IPS-18a (cell line): ENCODE results near the gene MAP4K5.
A peak's percentile ranks its signal among the peaks of the same experiment; 100 is the strongest.
"Not testable (repeated sequence)": the region's sequence is repeated elsewhere in the genome, so short reads cannot be mapped to it uniquely, and the experiment has no call there.

Experiments used
- H3K27ac ChIP-seq: one replicate; pipeline ENCODE4 v1.5.1; 2013; ENCODE audit warnings: low read length
- H3K27me3 ChIP-seq: one replicate; pipeline ENCODE4 v1.6.1; 2013; ENCODE audit warnings: mild to moderate bottlenecking, low read length; ENCODE audit not compliant: control insufficient read depth, insufficient read depth
- H3K36me3 ChIP-seq: one replicate; pipeline ENCODE4 v1.6.1; 2013; ENCODE audit warnings: low read depth, low read length; ENCODE audit not compliant: control insufficient read depth
- H3K4me1 ChIP-seq: one replicate; pipeline ENCODE4 v1.6.1; 2013; ENCODE audit warnings: low read depth, low read length; ENCODE audit not compliant: control insufficient read depth
- H3K4me3 ChIP-seq: one replicate; pipeline ENCODE4 v1.5.1; 2013; ENCODE audit warnings: low read length
- H3K9ac ChIP-seq: one replicate; pipeline ENCODE4 v1.6.1; 2013; ENCODE audit warnings: mild to moderate bottlenecking, low read length, moderate library complexity
- H3K9me3 ChIP-seq: one replicate; pipeline ENCODE4 v1.6.1; 2013; ENCODE audit warnings: low read depth, low read length; ENCODE audit not compliant: control insufficient read depth

The MAP4K5 gene

DNA sequence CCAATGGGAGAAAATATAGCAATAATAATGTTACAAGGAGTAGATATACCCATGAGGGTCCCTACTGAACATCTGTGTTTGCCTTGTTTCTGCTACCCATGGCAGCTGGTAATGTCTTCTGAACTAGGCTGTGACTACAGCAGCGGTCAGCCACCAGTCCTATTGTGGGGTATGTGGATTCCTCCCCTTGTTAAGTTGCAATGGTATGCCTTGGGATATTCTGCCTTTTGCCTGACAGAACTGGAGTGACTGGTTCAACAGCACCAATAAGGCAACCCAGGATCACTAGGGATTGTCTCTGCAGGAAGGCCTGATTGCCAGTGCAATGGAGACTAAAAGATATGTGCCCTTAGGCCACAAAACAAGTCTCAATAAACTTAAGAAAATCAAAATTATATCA, 17.9 kb upstream of the MAP4K5 start:
- no peaks in the 10 kb centered on the region for H3K4me1 ChIP-seq
- no peak overlapping the region for H3K27ac ChIP-seq
- no peaks in the 10 kb centered on the region for H3K27me3 ChIP-seq
- H3K9ac ChIP-seq, result no peak overlapping the region
- H3K4me3 ChIP-seq, result no peak overlapping the region
- H3K9me3 ChIP-seq, result no peaks in the 10 kb centered on the region
- no peaks in the 10 kb centered on the region for H3K36me3 ChIP-seq

DNA sequence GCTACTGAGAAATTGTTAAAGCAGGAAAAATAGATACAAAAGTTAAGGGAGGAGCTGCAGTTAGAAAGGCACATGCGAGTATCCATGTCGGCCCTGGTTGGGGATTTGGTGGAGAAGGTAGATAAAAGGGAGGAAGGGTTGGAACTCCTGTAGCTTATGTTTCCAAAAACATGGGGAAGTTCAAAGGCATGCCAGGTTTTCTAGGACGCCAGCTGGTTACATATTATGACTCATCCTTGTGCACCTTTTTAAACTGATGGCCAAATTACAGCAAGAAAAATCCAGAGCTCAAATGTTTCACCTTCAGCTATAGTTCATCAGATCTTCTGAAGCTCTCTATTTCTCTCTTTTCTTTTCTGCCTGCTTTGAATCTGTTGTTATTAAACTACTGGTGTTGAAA, 13.2 kb upstream of the MAP4K5 start:
- no peak overlapping the region for H3K9ac ChIP-seq
- H3K27ac ChIP-seq, result no peak overlapping the region
- no peak overlapping the region for H3K4me3 ChIP-seq
- no peaks in the 10 kb centered on the region for H3K4me1 ChIP-seq
- no peaks in the 10 kb centered on the region for H3K27me3 ChIP-seq
- H3K36me3 ChIP-seq, result no peaks in the 10 kb centered on the region
- H3K9me3 ChIP-seq, result no peaks in the 10 kb centered on the region

DNA sequence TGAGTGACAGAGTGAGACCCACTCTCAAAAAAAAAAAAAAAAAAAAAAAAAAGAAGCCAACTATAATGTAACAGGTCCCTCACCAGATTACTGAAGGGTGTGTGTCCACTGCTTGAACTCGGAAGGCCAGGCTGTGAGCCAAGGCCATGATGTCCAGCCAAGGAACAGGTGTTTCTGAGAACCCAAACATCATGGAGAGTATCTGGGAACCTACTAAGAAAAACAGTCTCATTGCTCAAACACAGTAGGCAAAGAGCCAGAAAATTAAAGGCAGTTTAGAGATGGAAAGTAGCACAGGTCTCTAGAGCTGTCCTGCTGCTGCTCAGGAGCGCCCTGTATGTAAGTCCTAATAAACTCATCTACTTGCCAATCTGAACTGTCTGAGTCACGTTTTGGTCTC, 12.5 kb upstream of the MAP4K5 start:
- Histone ChIP-seq H3K36me3 (no peaks in the 10 kb centered on the region), H3K27ac (no peak overlapping the region), H3K9ac (no peak overlapping the region), H3K9me3 (no peaks in the 10 kb centered on the region), H3K4me3 (no peak overlapping the region), H3K4me1 (no peaks in the 10 kb centered on the region), H3K27me3 (no peaks in the 10 kb centered on the region)

DNA sequence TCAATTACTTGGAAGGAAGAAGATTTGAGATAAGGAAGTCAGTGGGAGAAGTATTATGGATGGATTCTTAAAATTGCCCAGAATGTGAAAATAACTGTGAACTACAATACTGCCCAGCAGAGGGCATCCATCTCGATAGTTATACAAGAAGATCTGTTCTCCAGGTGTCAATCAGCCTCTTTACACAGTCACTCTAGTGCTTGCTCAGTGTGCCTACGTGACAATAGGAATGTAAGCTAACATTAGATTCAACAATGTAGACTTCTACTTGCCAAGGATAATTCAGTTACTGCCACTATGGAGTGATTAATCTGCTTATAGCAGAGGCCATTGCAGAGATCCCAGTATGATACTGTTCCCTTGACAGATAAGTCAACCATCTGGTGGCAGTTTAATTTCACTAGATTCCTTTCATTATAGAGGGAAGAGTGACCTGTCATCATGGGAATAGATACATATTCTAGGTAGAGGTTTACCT, 10.6 kb upstream of the MAP4K5 start:
- H3K36me3 ChIP-seq, result no peaks in the 10 kb centered on the region
- H3K27ac ChIP-seq, result no peak overlapping the region
- no peak overlapping the region for H3K4me3 ChIP-seq
- H3K4me1 ChIP-seq, result no peaks in the 10 kb centered on the region
- no peaks in the 10 kb centered on the region for H3K27me3 ChIP-seq
- no peaks in the 10 kb centered on the region for H3K9me3 ChIP-seq
- H3K9ac ChIP-seq, result no peak overlapping the region

DNA sequence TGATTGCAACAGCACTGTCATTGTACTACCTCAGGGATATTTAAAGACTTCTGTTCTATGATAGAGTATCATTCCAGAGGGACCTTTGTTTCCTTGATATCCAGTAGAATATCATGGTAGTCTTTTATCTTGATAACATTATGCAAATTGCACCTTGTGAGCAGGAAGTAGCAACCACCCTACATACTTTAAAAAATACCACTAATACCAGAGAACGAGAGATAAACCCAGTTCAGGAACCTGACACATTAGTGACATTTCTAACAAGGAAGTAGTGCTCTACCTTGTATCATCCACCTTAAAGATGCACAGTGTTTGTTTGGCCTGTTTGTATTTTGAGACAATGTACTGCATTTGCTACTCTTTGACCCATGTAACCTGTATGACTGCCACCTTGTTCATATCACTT, 8.8 kb upstream of the MAP4K5 start:
- H3K27ac ChIP-seq, result no peak overlapping the region
- no peaks in the 10 kb centered on the region for H3K27me3 ChIP-seq
- H3K9ac ChIP-seq, result no peak overlapping the region

DNA sequence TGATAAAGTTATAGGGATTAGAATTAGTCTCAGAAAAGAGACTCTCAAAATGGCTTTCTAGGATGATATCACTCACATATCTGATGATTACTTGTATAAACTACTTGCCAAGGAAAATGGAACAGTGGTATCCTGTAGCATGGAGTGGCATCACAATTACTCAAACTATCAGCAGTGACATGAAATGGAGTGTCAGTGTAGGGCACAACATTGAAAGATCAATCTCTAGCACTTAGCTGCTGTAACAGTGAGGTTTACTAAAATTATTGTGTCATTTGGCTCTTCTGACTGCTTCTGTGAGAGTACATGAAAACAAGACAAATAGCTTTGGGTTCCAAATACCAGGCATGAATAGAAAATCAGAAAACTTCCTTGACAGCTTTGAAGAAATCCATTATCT, 6.7 kb upstream of the MAP4K5 start:
- H3K9ac ChIP-seq, result no peak overlapping the region
- no peak overlapping the region for H3K4me3 ChIP-seq
- H3K36me3 ChIP-seq, result no peaks in the 10 kb centered on the region
- H3K9me3 ChIP-seq, result no peaks in the 10 kb centered on the region
- H3K27me3 ChIP-seq, result no peaks in the 10 kb centered on the region
- H3K27ac ChIP-seq, result no peak overlapping the region
- H3K4me1 ChIP-seq, result no peaks in the 10 kb centered on the region

More for the DNA sequence above, 8.8 kb upstream of the MAP4K5 start:
- Histone ChIP-seq H3K4me1 (no peaks in the 10 kb centered on the region), H3K4me3 (no peak overlapping the region), H3K9me3 (no peaks in the 10 kb centered on the region), H3K36me3 (no peaks in the 10 kb centered on the region)

DNA sequence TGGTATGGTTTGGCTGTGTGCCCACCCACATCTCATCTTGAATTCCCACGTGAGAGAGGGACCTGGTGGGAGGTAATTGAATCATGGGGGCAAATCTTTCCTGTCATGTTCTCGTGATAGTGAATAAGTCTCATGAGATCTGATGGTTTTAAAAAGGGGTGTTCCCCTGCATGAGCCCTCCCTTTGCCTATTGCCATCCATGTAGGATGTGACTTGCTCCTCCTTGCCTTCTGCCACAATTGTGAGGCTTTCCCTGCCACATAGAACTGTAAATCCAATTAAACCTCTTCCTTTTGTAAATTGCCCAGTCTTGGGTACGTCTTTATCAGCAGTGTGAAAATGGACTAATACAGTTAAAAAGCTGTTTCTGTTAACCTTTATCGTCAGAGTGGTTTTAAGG, 5.7 kb upstream of the MAP4K5 start:
- not testable (repeated sequence) for H3K4me3 ChIP-seq, H3K27ac ChIP-seq, H3K9ac ChIP-seq, H3K36me3 ChIP-seq, H3K9me3 ChIP-seq, H3K4me1 ChIP-seq
- H3K27me3 ChIP-seq, result peaks cover 10% of the 10 kb centered on the region

DNA sequence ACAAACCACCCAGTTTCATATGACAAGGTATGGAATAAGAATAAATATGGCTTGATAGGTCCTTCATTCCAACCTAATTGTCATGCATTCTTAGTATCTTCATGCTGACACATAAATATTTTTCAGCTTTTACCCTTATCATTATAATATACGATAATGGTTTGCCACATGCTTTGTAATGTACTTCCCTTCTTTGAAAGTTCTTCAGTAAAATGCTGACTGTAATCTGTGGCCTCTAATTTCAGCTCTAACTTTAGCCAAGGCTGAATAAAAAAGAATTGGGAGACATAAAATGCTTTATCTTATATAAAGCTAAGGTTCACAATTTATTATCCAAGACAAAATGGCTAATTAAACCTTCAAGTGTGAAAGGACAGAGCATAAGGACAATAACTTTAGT, 2.6 kb upstream of the MAP4K5 start:
- no peak overlapping the region for H3K4me3 ChIP-seq
- H3K9ac ChIP-seq, result no peak overlapping the region
- no peaks in the 10 kb centered on the region for H3K9me3 ChIP-seq
- H3K4me1 ChIP-seq, result peaks cover 13% of the 10 kb centered on the region
- no peaks in the 10 kb centered on the region for H3K36me3 ChIP-seq
- H3K27ac ChIP-seq, result no peak overlapping the region
- peaks cover 13% of the 10 kb centered on the region for H3K27me3 ChIP-seq

DNA sequence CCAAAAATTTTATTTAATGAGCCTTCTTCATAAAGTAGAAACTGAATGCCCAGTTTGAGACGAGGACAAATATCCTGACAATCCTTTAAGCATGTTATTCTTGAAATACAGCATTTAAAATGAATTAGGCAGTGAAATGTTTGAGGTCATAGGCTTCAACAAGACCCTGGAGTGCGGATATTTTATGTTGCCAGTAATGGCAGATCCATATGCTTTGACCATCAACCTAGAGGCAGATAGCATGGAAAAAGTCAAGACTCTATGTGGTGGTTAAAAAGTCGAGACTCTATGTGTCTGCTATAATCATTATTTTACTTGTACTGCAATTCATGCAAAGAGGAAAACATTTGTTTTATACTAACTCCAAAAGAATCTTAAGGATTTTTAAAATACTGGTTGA, 2.0 kb upstream of the MAP4K5 start:
- Histone ChIP-seq H3K27ac (no peak overlapping the region), H3K9ac (no peak overlapping the region), H3K36me3 (no peaks in the 10 kb centered on the region), H3K9me3 (no peaks in the 10 kb centered on the region), H3K4me3 (no peak overlapping the region), H3K4me1 (peaks cover 16% of the 10 kb centered on the region), H3K27me3 (peaks cover 13% of the 10 kb centered on the region)

DNA sequence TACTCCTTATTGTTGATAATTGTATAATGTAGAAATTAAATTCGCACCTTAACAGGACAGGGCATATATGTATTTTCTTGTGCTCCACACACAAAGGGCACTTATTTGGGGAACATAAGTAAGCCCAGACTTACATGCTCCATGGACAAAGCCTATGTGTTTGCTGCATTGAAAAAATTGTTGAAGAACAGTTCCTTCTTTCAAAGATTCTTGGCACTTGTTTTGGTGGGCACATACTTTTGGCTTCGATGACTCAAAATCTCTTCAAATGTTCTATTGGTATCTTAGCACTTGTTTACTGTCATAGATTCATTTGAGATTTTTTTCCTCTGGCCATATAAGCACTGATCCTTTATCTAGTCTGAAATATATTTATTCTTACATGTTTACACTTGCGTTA, 1.4 kb upstream of the MAP4K5 start:
- Histone ChIP-seq H3K36me3 (no peaks in the 10 kb centered on the region), H3K9ac (no peak overlapping the region), H3K4me1 (peaks cover 16% of the 10 kb centered on the region), H3K4me3 (no peak overlapping the region), H3K9me3 (no peaks in the 10 kb centered on the region), H3K27ac (no peak overlapping the region), H3K27me3 (peaks cover 13% of the 10 kb centered on the region)

DNA sequence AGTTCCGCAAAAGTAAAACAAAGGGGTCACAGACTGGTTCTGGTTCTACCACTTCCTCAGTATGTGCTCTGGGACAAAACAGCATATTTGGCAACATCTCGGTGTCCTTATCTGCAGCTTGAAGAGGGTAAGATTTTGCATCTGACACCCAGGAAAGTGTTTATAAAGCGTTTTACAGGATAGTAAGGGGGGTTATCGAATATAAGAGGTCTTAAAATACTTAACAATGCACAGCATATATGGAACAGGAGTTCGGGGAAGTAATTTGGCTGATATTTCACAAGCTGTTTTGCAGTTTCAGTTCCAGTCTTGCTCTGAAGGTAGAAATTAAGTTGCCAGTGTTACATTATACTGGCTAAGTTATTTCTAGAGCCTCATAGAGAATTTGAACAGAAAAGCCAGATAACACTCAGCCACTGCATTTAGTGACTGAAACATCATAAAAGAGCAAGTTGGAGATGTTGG, 904 bp upstream of the MAP4K5 start:
- Histone ChIP-seq H3K36me3 (no peaks in the 10 kb centered on the region), H3K4me3 (peak overlapping the region; percentile 95), H3K27ac (no peak overlapping the region), H3K9me3 (no peaks in the 10 kb centered on the region), H3K4me1 (peaks cover 16% of the 10 kb centered on the region), H3K27me3 (peaks cover 13% of the 10 kb centered on the region), H3K9ac (peak overlapping the region; percentile 92)

DNA sequence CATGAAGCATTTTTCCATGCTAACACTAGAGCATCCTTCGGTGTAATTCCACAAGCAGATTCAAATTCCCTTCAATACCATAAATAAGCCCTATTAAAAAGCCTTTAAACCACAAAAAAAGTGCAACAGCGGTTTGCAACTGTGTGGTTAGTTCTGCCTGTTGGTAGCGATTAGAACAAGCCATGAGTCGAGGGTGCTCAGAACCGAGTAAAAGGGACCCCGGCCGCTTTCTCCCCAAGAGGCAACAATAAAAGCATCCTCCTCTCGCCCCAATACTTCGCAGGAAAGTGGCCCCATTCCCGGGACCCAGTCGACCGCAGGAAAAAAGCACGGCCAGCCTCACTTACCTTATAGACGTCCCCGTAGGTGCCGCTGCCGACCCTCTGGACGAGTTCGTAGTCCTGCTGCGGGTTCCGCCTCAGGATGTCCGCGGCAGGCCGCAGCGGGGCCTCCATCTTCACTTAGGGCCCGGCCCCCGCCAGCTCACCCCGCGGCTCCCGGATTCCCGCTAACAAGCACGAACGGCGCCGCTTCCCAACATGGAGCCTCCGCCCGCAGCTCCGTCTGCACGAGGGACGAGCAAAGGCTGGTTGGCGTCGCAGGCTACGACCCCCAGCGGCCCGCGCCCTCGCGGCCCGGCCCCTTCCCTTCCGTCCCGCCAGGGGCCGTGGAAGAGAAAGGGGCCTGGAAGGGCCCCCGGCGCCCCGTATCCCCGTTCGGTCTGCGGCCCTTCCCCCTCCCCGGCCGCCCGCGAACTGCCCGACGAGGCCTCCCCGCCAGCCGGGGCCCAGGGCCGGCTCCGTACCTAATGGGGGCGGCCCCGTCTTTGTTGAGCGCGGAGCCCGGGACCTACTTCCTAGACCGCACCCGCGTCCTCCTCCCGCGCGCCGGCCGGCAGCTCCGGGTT, 521 bp downstream of the MAP4K5 start:
- Histone ChIP-seq H3K4me3 (peak overlapping the region; percentile 95), H3K27me3 (peaks cover 13% of the 10 kb centered on the region), H3K4me1 (peaks cover 16% of the 10 kb centered on the region), H3K9ac (peak overlapping the region; percentile 92), H3K27ac (peak overlapping the region; percentile 36), H3K36me3 (no peaks in the 10 kb centered on the region), H3K9me3 (no peaks in the 10 kb centered on the region)
